Neuronal stem cell (in vitro differentiated cells): ENCODE measurements around the gene SSC5D.

Source experiments
- DNase-seq: peaks from one replicate; pipeline ENCODE4 v3.0.0-alpha.2; 2013; ENCODE audit warnings: low spot score
- H2AFZ ChIP-seq: one replicate; pipeline ENCODE4 v1.6.1; 2013; ENCODE audit warnings: mild to moderate bottlenecking, low read length, inconsistent platforms
- H2AK5ac ChIP-seq: 2 replicates; pipeline ENCODE4 v1.6.1; 2013; ENCODE audit warnings: low read depth, mild to moderate bottlenecking, inconsistent platforms, low read length, moderate library complexity, mixed read lengths
- H2BK120ac ChIP-seq: 2 replicates; pipeline ENCODE4 v1.6.1; 2013; ENCODE audit warnings: low read depth, mild to moderate bottlenecking, inconsistent platforms, low read length, moderate library complexity, mixed read lengths
- H2BK12ac ChIP-seq: one replicate; pipeline ENCODE4 v1.6.1; 2013; ENCODE audit warnings: low read length, inconsistent platforms
- H2BK15ac ChIP-seq: 2 replicates; pipeline ENCODE4 v1.6.1; 2013; ENCODE audit warnings: mild to moderate bottlenecking, low read length, inconsistent platforms, mixed read lengths
- H2BK5ac ChIP-seq: one replicate; pipeline ENCODE4 v1.6.1; 2013; ENCODE audit warnings: inconsistent platforms, mild to moderate bottlenecking, low read length, moderate library complexity
- H3K14ac ChIP-seq: one replicate; pipeline ENCODE4 v1.6.1; 2013; ENCODE audit warnings: low read length, inconsistent platforms
- H3K18ac ChIP-seq: 2 replicates; pipeline ENCODE4 v1.6.1; 2013; ENCODE audit warnings: low read length, inconsistent platforms
- H3K23ac ChIP-seq: 2 replicates; pipeline ENCODE4 v1.6.1; 2013; ENCODE audit warnings: low read depth, mild to moderate bottlenecking, mixed read lengths, low read length, inconsistent platforms; ENCODE audit not compliant: poor library complexity
- H3K27ac ChIP-seq: replicated peaks from 3 replicates; pipeline ENCODE4 v1.5.1; 2013; ENCODE audit warnings: low read length, inconsistent platforms
- H3K27me3 ChIP-seq, 3 experiments: 2 replicates each; pipeline ENCODE4 v1.6.1; 2013; ENCODE audit warnings: low read length in 3 of 3, mild to moderate bottlenecking in 2 of 3, inconsistent platforms in 1 of 3, low read depth in 1 of 3, mixed read lengths in 1 of 3, moderate library complexity in 1 of 3; ENCODE audit not compliant: control insufficient read depth in 3 of 3, insufficient read depth in 3 of 3
- H3K36me3 ChIP-seq, 2 donors: replicated peaks in 1 of 2; 2 replicates each; pipeline ENCODE4 v1.6.1; 2013; ENCODE audit warnings: low read length in 2 of 2; ENCODE audit not compliant: control insufficient read depth in 2 of 2, insufficient read depth in 2 of 2
- H3K4ac ChIP-seq: 2 replicates; pipeline ENCODE4 v1.6.1; 2013; ENCODE audit warnings: inconsistent platforms, mild to moderate bottlenecking, low read length, moderate library complexity
- H3K4me1 ChIP-seq, 2 donors: 1 replicate in 1 of 2; 2 replicates in 1 of 2; pipeline ENCODE4 v1.6.1; 2013; ENCODE audit warnings: low read length in 2 of 2, low read depth in 1 of 2; ENCODE audit not compliant: control insufficient read depth in 2 of 2, insufficient read depth in 1 of 2
- H3K4me2 ChIP-seq: one replicate; pipeline ENCODE4 v1.6.1; 2013; ENCODE audit warnings: mild to moderate bottlenecking, low read length, inconsistent platforms; ENCODE audit not compliant: insufficient read depth, poor library complexity, severe bottlenecking
- H3K4me3 ChIP-seq, 2 donors: 2 replicates each; pipeline ENCODE4 v1.5.1; 2013; ENCODE audit warnings: low read length in 2 of 2, mild to moderate bottlenecking in 2 of 2, inconsistent platforms in 1 of 2, moderate library complexity in 1 of 2
- H3K79me1 ChIP-seq: one replicate; pipeline ENCODE4 v1.6.1; 2013; ENCODE audit warnings: low read depth, mild to moderate bottlenecking, inconsistent platforms, low read length, moderate library complexity
- H3K9ac ChIP-seq: one replicate; pipeline ENCODE4 v1.6.1; 2013; ENCODE audit warnings: mild to moderate bottlenecking, low read depth, low read length, inconsistent platforms; ENCODE audit not compliant: poor library complexity
- H3K9me3 ChIP-seq, 2 donors: replicated peaks in 1 of 2; 2 replicates each; pipeline versions ENCODE3 to v1.6.1; 2013; ENCODE audit warnings: low read length in 2 of 2, mild to moderate bottlenecking in 2 of 2, inconsistent platforms in 1 of 2, low read depth in 1 of 2, mixed read lengths in 1 of 2, moderate library complexity in 1 of 2; ENCODE audit not compliant: control insufficient read depth in 2 of 2, insufficient read depth in 1 of 2
- H4K8ac ChIP-seq: one replicate; pipeline ENCODE4 v1.6.1; 2013; ENCODE audit warnings: low read depth, mild to moderate bottlenecking, inconsistent platforms, low read length, moderate library complexity
- H4K91ac ChIP-seq: one replicate; pipeline ENCODE4 v1.6.1; 2013; ENCODE audit warnings: low read length, low read depth, mild to moderate bottlenecking, inconsistent platforms; ENCODE audit not compliant: poor library complexity
- WGBS, 2 donors: extraction: QIAGEN DNeasy Blood & Tissue Kit; methylation state at CpG; one replicate each; pipeline ENCODE4 v1.1.7; 2013; ENCODE audit warnings: missing lambda C conversion rate in 2 of 2, mixed read lengths in 1 of 2; ENCODE audit not compliant: insufficient read length in 2 of 2, insufficient replicate concordance in 1 of 2; ENCODE audit errors: extremely low coverage in 2 of 2; 5-methylcytosine and 5-hydroxymethylcytosine counted together

Gene SSC5D

DNA sequence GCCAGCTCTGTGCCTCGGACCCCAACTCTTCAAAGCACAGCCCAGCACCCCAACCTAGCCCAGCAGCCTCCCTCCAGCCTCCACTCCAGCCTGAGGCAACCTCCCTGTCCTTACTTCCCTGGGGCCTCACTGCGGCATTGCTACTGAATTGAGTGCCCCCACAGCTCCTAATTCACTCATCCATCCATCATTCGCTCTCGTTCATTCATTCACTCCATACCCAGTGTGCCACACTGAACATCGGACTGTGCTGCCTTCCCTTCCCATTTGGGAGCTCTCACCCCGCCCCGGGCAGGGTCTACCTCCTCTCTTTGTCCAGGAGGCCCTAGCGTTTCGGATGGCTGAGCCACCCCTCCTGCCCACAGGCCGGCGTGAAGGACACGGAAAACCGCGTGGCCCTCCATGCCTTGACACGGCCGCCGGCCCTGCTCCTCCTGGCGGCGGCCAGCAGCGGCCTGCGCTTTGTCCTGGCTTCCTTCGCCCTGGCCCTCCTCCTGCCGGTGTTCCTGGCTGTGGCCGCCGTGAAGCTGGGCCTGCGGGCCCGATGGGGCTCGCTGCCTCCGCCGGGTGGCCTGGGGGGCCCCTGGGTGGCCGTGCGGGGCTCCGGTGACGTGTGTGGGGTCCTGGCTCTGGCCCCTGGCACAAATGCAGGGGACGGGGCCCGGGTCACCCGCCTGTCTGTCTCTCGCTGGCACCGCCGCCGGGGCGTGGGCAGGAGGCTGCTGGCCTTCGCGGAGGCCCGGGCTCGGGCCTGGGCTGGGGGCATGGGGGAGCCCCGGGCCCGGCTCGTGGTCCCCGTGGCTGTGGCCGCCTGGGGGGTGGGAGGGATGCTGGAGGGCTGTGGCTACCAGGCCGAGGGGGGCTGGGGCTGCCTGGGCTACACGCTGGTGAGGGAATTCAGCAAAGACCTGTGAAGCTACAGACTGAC lies 1.9 kb upstream of the SSC5D start:
- Histone ChIP-seq H4K8ac (no peak overlapping the region), H3K23ac (peak overlapping the region; percentile 18), H2BK15ac (peak overlapping the region; percentile 89), H3K14ac (peak overlapping the region; percentile 63), H3K4me3 (peak overlapping the region in 1 of 2 donors; percentile 82), H3K79me1 (peaks cover 16% of the 10 kb centered on the region), H3K18ac (no peak overlapping the region), H2AK5ac (peak overlapping the region; percentile 81), H2BK120ac (no peak overlapping the region), H2AFZ (no peak overlapping the region), H2BK5ac (peak overlapping the region; percentile 91), H4K91ac (no peak overlapping the region), H3K9me3 (no peaks in the 10 kb centered on the region), H3K4me2 (peak overlapping the region; percentile 77), H3K4ac (peak overlapping the region; percentile 53), H3K27ac (peak overlapping the region; percentile 4), H3K9ac (peak overlapping the region; percentile 93), H2BK12ac (no peak overlapping the region), H3K36me3 (peaks cover 4 to 10% of the 10 kb centered on the region in 2 donors), H3K4me1 (peaks cover 38 to 49% of the 10 kb centered on the region in 2 donors), H3K27me3 (no peaks in the 10 kb centered on the region)
- DNase-seq: no peak
- no CpG with 5 or more reads among the region's 53 CpGs for WGBS, 2 donors

DNA sequence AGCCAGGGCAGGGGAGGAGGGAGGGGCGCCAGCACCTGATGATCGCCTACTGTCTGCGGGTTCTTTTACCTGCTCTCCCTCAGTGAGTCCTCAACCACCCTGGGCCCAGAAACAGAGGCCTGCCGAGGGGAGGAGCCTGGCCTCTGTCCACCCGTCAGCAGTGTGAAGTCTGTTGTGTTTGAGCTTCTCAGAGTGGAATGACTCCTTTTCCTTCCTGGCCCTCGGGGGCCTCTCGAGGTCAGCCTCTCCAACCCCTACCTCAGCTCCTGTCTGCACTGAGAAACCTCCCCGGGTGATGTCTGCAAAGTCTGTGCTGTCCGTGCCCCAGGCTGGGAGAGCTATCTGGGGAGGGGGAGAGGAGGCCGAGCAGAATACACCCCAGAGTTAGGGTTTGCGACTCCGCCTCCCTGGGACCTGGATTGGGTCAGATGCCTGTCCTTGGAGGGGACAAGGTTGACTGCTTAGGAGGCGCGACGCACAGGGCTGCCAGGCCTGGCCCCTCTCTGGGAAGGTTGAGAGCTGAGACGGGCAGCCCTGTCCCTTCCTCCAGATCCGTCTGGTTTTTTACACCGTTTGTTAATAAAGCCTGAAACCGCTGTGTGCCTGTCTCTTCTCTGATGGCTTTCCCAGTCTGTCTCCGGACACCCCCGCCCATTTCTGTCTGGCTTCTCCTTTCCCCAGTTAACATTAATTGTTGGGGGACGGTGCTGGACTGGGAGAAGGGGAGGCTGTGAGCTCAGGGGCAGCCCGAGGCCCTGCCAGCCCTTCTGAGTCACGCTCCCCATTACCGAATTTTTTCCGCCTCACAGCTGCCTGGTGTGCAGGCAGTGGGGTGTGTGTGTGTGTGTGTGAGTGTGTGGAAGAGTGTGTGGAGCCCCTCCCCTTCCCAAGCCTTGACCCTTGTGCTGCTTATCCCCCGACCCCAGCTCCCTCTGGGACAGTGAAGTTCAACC lies 989 bp upstream of the SSC5D start:
- peak overlapping the region; percentile 24 for H2AK5ac ChIP-seq
- peak overlapping the region; percentile 11 for H3K4me2 ChIP-seq
- peak overlapping the region; percentile 4 for H3K27ac ChIP-seq
- no peak overlapping the region for H4K8ac ChIP-seq
- H3K9me3 ChIP-seq: no peaks in the 10 kb centered on the region
- no peak overlapping the region for H2BK120ac ChIP-seq
- H2BK5ac ChIP-seq: peak overlapping the region; percentile 91
- H3K4me3 ChIP-seq: peak overlapping the region in 1 of 2 donors; percentile 20
- H3K27me3 ChIP-seq: no peaks in the 10 kb centered on the region
- H2BK12ac ChIP-seq: no peak overlapping the region
- WGBS, 2 donors: no CpG with 5 or more reads among the region's 27 CpGs
- H2AFZ ChIP-seq: peak overlapping the region; percentile 19
- no peak overlapping the region for H3K14ac ChIP-seq
- peaks cover 36 to 50% of the 10 kb centered on the region in 2 donors for H3K4me1 ChIP-seq
- H4K91ac ChIP-seq: no peak overlapping the region
- peak overlapping the region; percentile 57 for H3K18ac ChIP-seq
- H3K9ac ChIP-seq: peak overlapping the region; percentile 64
- peaks cover 16% of the 10 kb centered on the region for H3K79me1 ChIP-seq
- peak overlapping the region; percentile 55 for H3K23ac ChIP-seq
- no peak for DNase-seq
- H3K36me3 ChIP-seq: peaks cover 4 to 7% of the 10 kb centered on the region in 2 donors
- peak overlapping the region; percentile 53 for H3K4ac ChIP-seq
- H2BK15ac ChIP-seq: peak overlapping the region; percentile 89

DNA sequence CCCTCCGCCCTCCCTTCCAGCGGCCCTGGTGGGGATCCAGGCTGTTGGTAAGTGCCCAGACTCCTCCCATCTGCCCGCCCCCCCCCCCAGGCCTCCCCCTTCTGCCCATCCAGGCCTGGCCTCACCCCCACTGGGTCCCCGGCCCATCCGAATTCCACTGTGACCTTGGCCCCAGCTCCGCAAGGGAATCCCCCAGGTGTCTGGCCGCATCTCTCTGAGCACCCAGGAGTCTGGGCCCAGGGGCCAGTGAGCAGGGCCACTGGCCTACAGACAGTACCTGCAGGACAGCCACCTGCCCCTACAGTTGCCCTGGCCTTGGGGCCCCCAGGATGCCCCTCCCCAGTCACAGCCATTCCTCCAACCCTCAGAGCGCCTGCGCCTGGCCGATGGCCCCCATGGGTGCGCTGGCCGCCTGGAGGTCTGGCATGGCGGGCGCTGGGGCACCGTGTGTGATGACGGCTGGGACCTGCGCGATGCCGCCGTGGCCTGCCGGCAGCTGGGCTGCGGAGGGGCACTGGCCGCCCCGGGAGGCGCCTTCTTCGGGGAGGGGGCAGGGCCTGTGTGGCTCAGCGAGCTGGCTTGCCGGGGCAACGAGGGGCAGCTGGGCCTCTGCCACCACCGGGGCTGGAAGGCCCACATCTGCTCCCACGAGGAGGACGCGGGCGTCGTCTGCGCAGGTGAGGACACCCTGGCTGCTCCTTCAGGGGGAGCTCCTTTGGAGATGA lies 912 bp downstream of the SSC5D start:
- H3K9me3 ChIP-seq: no peaks in the 10 kb centered on the region
- H4K8ac ChIP-seq: no peak overlapping the region
- peak overlapping the region; percentile 73 for H3K23ac ChIP-seq
- no CpG with 5 or more reads among the region's 36 CpGs for WGBS, 2 donors
- H2BK5ac ChIP-seq: peak overlapping the region; percentile 39
- peak overlapping the region; percentile 75 for H2BK15ac ChIP-seq
- peak overlapping the region; percentile 39 for H2AFZ ChIP-seq
- peak overlapping the region; percentile 81 for H2BK120ac ChIP-seq
- DNase-seq: no peak
- H4K91ac ChIP-seq: no peak overlapping the region
- H3K79me1 ChIP-seq: peaks cover 9% of the 10 kb centered on the region
- peak overlapping the region; percentile 76 for H3K4ac ChIP-seq
- peaks cover 36 to 50% of the 10 kb centered on the region in 2 donors for H3K4me1 ChIP-seq
- H2BK12ac ChIP-seq: peak overlapping the region; percentile 73
- peak overlapping the region; percentile 85 for H3K18ac ChIP-seq
- peak overlapping the region; percentile 18 for H3K4me2 ChIP-seq
- H3K4me3 ChIP-seq: no peak overlapping the region
- H3K9ac ChIP-seq: peak overlapping the region; percentile 78
- peak overlapping the region; percentile 97 for H2AK5ac ChIP-seq
- no peaks in the 10 kb centered on the region for H3K36me3 ChIP-seq
- peak overlapping the region; percentile 71 for H3K14ac ChIP-seq
- no peaks in the 10 kb centered on the region for H3K27me3 ChIP-seq
- no peak overlapping the region for H3K27ac ChIP-seq
